ENCODE measurements around the gene PIK3CA. TPM values are rescaled to one million over a fixed set of nuclear protein-coding genes. Genes with fewer than 3 reads are reported as not detected.

The PIK3CA gene
- total RNA-seq, 2 donors from 2014 or later = 11.3 to 18.0 TPM

DNA sequence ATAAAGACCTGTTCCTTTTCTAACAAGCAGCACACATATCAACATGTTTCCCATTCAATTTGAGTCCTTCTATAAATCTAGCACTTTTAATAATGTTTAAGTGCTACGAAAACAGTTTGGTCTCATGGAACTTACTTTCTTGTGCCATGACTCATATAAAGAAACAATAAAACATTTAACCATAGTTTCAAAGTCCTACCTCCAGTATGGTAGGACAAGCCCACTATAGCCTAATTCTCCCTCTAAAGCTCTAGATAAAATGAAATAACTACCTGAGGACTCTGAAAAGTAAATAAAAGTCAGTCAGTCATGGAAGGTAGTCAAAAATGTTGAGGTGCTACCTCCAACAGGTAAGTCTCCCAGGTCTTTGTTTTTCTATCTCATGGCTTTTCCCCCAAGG lies 12.0 kb upstream of the PIK3CA start:
- no peaks in the 10 kb centered on the region for H3K36me3 ChIP-seq
- H3K4me1 ChIP-seq = no peaks in the 10 kb centered on the region
- H3K27me3 ChIP-seq = no peaks in the 10 kb centered on the region
- H3K4me3 ChIP-seq = no peak overlapping the region
- H3K9ac ChIP-seq (ENCODE audit: low read depth in 2 of 2, low read length in 2 of 2) = no peak overlapping the region
- H3K27ac ChIP-seq = no peak overlapping the region
- no peak for DNase-seq
- intact Hi-C loops (cut with DNase I) = no loop called here
- H3K9me3 ChIP-seq = no peaks in the 10 kb centered on the region
- TF ChIP-seq, protein P1, sequence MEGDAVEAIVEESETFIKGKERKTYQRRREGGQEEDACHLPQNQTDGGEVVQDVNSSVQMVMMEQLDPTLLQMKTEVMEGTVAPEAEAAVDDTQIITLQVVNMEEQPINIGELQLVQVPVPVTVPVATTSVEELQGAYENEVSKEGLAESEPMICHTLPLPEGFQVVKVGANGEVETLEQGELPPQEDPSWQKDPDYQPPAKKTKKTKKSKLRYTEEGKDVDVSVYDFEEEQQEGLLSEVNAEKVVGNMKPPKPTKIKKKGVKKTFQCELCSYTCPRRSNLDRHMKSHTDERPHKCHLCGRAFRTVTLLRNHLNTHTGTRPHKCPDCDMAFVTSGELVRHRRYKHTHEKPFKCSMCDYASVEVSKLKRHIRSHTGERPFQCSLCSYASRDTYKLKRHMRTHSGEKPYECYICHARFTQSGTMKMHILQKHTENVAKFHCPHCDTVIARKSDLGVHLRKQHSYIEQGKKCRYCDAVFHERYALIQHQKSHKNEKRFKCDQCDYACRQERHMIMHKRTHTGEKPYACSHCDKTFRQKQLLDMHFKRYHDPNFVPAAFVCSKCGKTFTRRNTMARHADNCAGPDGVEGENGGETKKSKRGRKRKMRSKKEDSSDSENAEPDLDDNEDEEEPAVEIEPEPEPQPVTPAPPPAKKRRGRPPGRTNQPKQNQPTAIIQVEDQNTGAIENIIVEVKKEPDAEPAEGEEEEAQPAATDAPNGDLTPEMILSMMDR (IDR thresholded peaks at IDR 0.05) = no peak

GRCh38 chr3:179141890-179142289 lies 6.3 kb upstream of the PIK3CA start:
- Histone ChIP-seq H3K27me3 (no peaks in the 10 kb centered on the region), H3K4me3 (no peak overlapping the region), H3K9me3 (no peaks in the 10 kb centered on the region), H3K4me1 (no peaks in the 10 kb centered on the region), H3K9ac (ENCODE audit: low read depth in 2 of 2, low read length in 2 of 2) (no peak overlapping the region), H3K27ac (no peak overlapping the region), H3K36me3 (no peaks in the 10 kb centered on the region)
- no peak for DNase-seq
- TF ChIP-seq, protein P1 (IDR thresholded peaks at IDR 0.05) = no peak
- intact Hi-C loops (cut with DNase I) = loop anchor here (10.0 kb wide), 1 partner anchor 127 kb away; no protein-coding TSS in a partner anchor

DNA sequence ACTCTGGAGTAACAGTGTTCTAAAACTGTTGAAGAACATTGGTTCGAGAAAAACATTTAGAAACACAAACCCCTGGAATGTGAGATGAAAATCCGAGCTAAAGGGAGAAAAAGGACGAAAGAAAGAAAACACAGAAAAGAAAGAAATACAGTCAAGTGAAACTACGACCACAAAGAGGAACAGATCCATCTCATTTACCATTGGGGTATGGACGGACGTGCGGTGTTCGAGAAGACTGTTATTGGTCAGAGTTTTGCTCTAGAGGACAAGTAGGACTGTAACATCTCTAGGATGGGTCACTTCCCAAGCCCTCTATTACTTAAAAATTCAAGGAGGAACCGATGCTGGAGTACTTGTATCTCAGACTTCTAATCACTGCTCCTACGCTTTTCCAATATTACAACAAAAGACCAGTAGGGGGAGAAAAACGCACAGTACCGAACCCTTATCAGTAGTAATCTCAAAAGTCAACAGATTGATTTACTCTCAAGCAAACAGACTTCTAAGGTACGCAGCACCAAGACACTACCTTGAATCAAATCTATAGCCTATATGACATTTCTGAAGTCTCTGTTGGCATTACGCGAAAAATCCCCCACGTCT lies 1.1 kb upstream of the PIK3CA start:
- H3K27ac ChIP-seq = peak overlapping the region; percentile 95
- no peaks in the 10 kb centered on the region for H3K36me3 ChIP-seq
- peak overlapping the region; percentile 75 for H3K4me3 ChIP-seq
- no peaks in the 10 kb centered on the region for H3K27me3 ChIP-seq
- H3K9ac ChIP-seq (ENCODE audit: low read depth in 2 of 2, low read length in 2 of 2) = peak overlapping the region; percentile 66 to 95
- intact Hi-C loops (cut with DNase I) = loop anchor here (5.0 to 10.0 kb wide), 2 partner anchors 132 to 175 kb away; partner anchors contain the start of gene ZNF639
- TF ChIP-seq, protein P1 (IDR thresholded peaks at IDR 0.05) = peak; percentile 56
- no peaks in the 10 kb centered on the region for H3K9me3 ChIP-seq
- DNase-seq = peak; percentile 66
- no peaks in the 10 kb centered on the region for H3K4me1 ChIP-seq

- Histone ChIP-seq H3K4me3 (peak overlapping the region; percentile 75), H3K36me3 (no peaks in the 10 kb centered on the region), H3K9me3 (no peaks in the 10 kb centered on the region), H3K27me3 (no peaks in the 10 kb centered on the region), H3K27ac (peak overlapping the region; percentile 95), H3K9ac (ENCODE audit: low read depth in 2 of 2, low read length in 2 of 2) (peak overlapping the region; percentile 66 to 95), H3K4me1 (no peaks in the 10 kb centered on the region)
- intact Hi-C loops (cut with DNase I) = loop anchor here (5.0 to 10.0 kb wide), 2 partner anchors 133 to 175 kb away; partner anchors contain the start of gene ZNF639
- TF ChIP-seq, protein P1 (IDR thresholded peaks at IDR 0.05) = no peak
- DNase-seq = no peak
Measured at GRCh38 chr3:179147514-179147872, 664 bp upstream of the PIK3CA start.

DNA sequence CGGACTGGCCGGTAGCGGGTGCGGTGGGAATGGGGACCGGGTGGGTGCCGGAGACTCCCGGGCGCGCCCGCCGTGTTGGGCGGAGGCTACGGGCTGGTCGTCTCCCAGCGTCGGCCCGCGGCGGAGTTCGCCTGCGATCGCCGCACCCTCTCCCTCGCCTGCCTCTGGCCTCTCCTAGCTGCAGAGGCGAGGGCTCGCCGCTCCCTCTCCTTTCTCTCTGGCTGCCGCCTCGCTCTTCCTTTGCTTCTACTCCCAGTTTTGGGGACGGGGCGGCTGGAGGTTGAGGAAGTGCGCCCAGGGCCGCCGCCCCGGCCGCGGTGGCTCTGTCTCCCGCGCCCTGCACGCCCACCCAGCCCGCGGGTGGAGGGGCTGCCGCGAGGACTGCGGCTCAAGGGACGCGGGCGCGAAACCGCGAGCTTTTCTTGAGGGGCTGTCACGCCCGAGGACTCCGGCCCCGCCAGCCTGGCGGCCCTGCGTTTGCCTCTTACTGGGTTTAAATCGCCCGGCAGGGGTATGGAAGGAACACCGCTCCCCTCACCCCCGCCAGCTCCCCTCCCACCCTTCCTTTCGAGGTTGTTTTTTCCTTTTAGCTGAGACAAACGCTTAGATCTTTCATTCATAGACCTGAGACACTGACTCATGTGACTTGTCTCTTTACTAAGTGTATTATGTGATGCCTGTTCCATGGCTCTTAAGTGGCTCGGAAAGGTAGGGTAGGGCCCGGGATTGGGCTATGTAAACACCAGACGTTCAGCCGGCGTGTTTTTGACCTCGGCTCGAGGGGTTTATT lies 654 bp downstream of the PIK3CA start:
- peak; percentile 56 for DNase-seq
- H3K4me1 ChIP-seq = no peaks in the 10 kb centered on the region
- no peaks in the 10 kb centered on the region for H3K9me3 ChIP-seq
- H3K27ac ChIP-seq = peak overlapping the region; percentile 95
- TF ChIP-seq, protein P1 (IDR thresholded peaks at IDR 0.05) = no peak
- intact Hi-C loops (cut with DNase I) = loop anchor here (5.0 to 10.0 kb wide), 2 partner anchors 134 to 173 kb away; partner anchors contain the start of gene ZNF639
- H3K27me3 ChIP-seq = no peaks in the 10 kb centered on the region
- H3K4me3 ChIP-seq = peak overlapping the region; percentile 75
- H3K36me3 ChIP-seq = no peaks in the 10 kb centered on the region
- peak overlapping the region; percentile 92 to 96 for H3K9ac ChIP-seq (ENCODE audit: low read depth in 2 of 2, low read length in 2 of 2)
